Endothelial cell of umbilical vein (primary cell): ENCODE measurements around the gene ANKH. TPM values are rescaled to one million over a fixed set of nuclear protein-coding genes. Genes with fewer than 3 reads are reported as not detected.

Experiments used
- BruUV-seq: library from RNA; stranded (reverse); fragments of 400-500 nt; replicated peaks from 2 replicates; lab custom pipeline; 2021; lab: Mats Ljungman, UMichigan
- CTCF ChIA-PET: fragments of 300-600, 350-600 bp; sonication (Branson Sonifier 250); formaldehyde crosslinking; loops from one replicate; lab custom pipeline; 2021; ENCODE audit warnings: antibody characterized with exemption, inconsistent platforms; lab: Charles Lee
- POLR2A ChIA-PET: fragments of 300-600, 350-600 bp; sonication (Branson Sonifier 250); formaldehyde crosslinking; loops from one replicate; lab custom pipeline; 2021; ENCODE audit warnings: antibody characterized with exemption, inconsistent platforms; lab: Charles Lee
- DNase-seq: peaks from one replicate; pipeline ENCODE4 v3.0.0-alpha.2; 2011; ENCODE audit warnings: low read depth, low spot score
- FAIRE-seq: peaks from 2 replicates; lab custom pipeline; 2011; peaks lifted over from hg19 to GRCh38; lab: Jason Lieb, UNC
- H2AFZ ChIP-seq: 2 replicates; pipeline ENCODE4 v1.6.0; 2012; ENCODE audit warnings: low read depth, low read length, control low read depth, inconsistent platforms
- H3K27ac ChIP-seq: 2 replicates; pipeline ENCODE4 v1.5.1; 2011; ENCODE audit warnings: low read depth, mild to moderate bottlenecking, control low read depth, low read length, moderate library complexity; ENCODE audit not compliant: insufficient read depth
- H3K27me3 ChIP-seq, 2 experiments: 2 replicates each; pipeline versions ENCODE4 v1.6.0 to v1.6.1; 2011; ENCODE audit warnings: low read length in 2 of 2, mixed read lengths in 1 of 2; ENCODE audit not compliant: control insufficient read depth in 2 of 2, insufficient read depth in 2 of 2
- H3K36me3 ChIP-seq, 2 experiments: 2 replicates in 1 of 2; 3 replicates in 1 of 2; pipeline ENCODE4 v1.5.1; 2011; ENCODE audit warnings: low read length in 2 of 2, mild to moderate bottlenecking in 1 of 2, moderate library complexity in 1 of 2; ENCODE audit not compliant: control insufficient read depth in 2 of 2, insufficient read depth in 2 of 2; ENCODE audit errors: extremely low read depth in 1 of 2
- H3K4me1 ChIP-seq: 3 replicates; pipeline ENCODE4 v1.5.1; 2011; ENCODE audit warnings: mild to moderate bottlenecking, low read length; ENCODE audit not compliant: control insufficient read depth, insufficient read depth; ENCODE audit errors: extremely low read depth
- H3K4me2 ChIP-seq: 2 replicates; pipeline ENCODE4 v1.6.1; 2011; ENCODE audit warnings: low read length, control low read depth, mixed read lengths; ENCODE audit not compliant: insufficient read depth
- H3K4me3 ChIP-seq, 3 experiments: fragments of 200-600 bp in 1 of 3; sonication (generic), shearing (Covaris generic) in 1 of 3; replicated peaks in 1 of 3; 2 replicates each; pipeline ENCODE4 v1.5.1; 2011 to 2016; ENCODE audit warnings: control low read depth in 3 of 3, low read length in 3 of 3, mild to moderate bottlenecking in 2 of 3, inconsistent platforms in 1 of 3, low read depth in 1 of 3, moderate library complexity in 1 of 3; ENCODE audit not compliant: insufficient read depth in 1 of 3
- H3K79me2 ChIP-seq: 2 replicates; pipeline ENCODE4 v1.6.0; 2012; ENCODE audit warnings: low read length, inconsistent platforms; ENCODE audit not compliant: control insufficient read depth, insufficient read depth
- H3K9ac ChIP-seq: replicated peaks from 2 replicates; pipeline ENCODE3; 2011; ENCODE audit warnings: low read length, control low read depth; ENCODE audit not compliant: insufficient read depth; ENCODE audit errors: extremely low read depth
- H3K9me1 ChIP-seq: replicated peaks from 3 replicates; pipeline ENCODE4 v1.6.0; 2011; ENCODE audit warnings: mild to moderate bottlenecking, low read length; ENCODE audit not compliant: control insufficient read depth, insufficient read depth; ENCODE audit errors: extremely low read depth
- H3K9me3 ChIP-seq: replicated peaks from 2 replicates; pipeline ENCODE4 v1.5.1; 2012; ENCODE audit warnings: low read length, inconsistent platforms; ENCODE audit not compliant: control insufficient read depth, insufficient read depth
- H4K20me1 ChIP-seq: replicated peaks from 2 replicates; pipeline ENCODE3; 2011; ENCODE audit warnings: mild to moderate bottlenecking, low read length; ENCODE audit not compliant: control insufficient read depth, insufficient read depth; ENCODE audit errors: extremely low read depth
- EZH2 ChIP-seq: IDR thresholded peaks from 2 replicates; pipeline ENCODE4 v1.6.1; 2012; ENCODE audit warnings: borderline replicate concordance, low read depth, mild to moderate bottlenecking, moderate library complexity, low read length, inconsistent platforms; ENCODE audit not compliant: severe bottlenecking
- FOS ChIP-seq: IDR thresholded peaks from 2 replicates; pipeline ENCODE4 v1.6.1; 2011; ENCODE audit warnings: mild to moderate bottlenecking, low read length, moderate library complexity, borderline replicate concordance; ENCODE audit not compliant: insufficient read depth
- JUN ChIP-seq: IDR thresholded peaks from 2 replicates; pipeline ENCODE4 v1.6.1; 2011; ENCODE audit warnings: borderline replicate concordance, low read depth; ENCODE audit not compliant: insufficient read length, insufficient read depth
- MYC ChIP-seq: IDR thresholded peaks from one replicate; pipeline ENCODE4 v1.6.1; 2011; ENCODE audit warnings: mild to moderate bottlenecking, low read depth, low read length
- POLR2A ChIP-seq: IDR thresholded peaks from 2 replicates; pipeline ENCODE4 v1.6.1; 2012; ENCODE audit warnings: low read depth, mild to moderate bottlenecking, control low read depth, low read length
- POLR2AphosphoS5 ChIP-seq: IDR thresholded peaks from 2 replicates; pipeline ENCODE4 v1.6.1; 2012; ENCODE audit warnings: low read depth, mild to moderate bottlenecking, control low read depth, low read length, moderate library complexity; ENCODE audit not compliant: insufficient read depth
- dilution Hi-C: fragments of 300-500 bp; cut with MboI; formaldehyde crosslinking; loops from one replicate; pipeline ENCODE4 v1.15.0; 2019; ENCODE audit warnings: low sequenced_read_pairs; ENCODE audit not compliant: extremely low pct_ligation_motif_present
- intact Hi-C: fragments of 100-400 bp; cut with micrococcal nuclease; formaldehyde crosslinking; loops from one replicate; pipeline ENCODE4 v1.10.0; 2022
- polyA plus RNA-seq, 4 experiments: library from polyadenylated mRNA; depleted of rRNA in 3 of 4; stranded (reverse) in 3 of 4; unstranded in 1 of 4; fragments of >200 nt; gene quantifications; 2 replicates each; pipeline versions ENCODE4 v1.2.1 to v1.2.3, GENCODE V29; 2011 to 2012; ENCODE audit warnings: missing spikeins in 1 of 4
- total RNA-seq: library from RNA; stranded (reverse); gene quantifications from 2 replicates; pipeline ENCODE4 v1.2.3, GENCODE V29; 2021
- TF ChIP-seq, protein P1 (sequence below), 2 donors: IDR thresholded peaks; 1 replicate in 1 of 2; 2 replicates in 1 of 2; pipeline ENCODE4 v1.5.1; 2011; ENCODE audit warnings: low read length in 2 of 2, mild to moderate bottlenecking in 2 of 2, moderate library complexity in 2 of 2, control low read depth in 1 of 2, inconsistent platforms in 1 of 2, low read depth in 1 of 2; ENCODE audit not compliant: insufficient read depth in 1 of 2; ENCODE audit errors: extremely low read depth in 1 of 2
- TF ChIP-seq, protein P2 (sequence below): IDR thresholded peaks from 2 replicates; pipeline ENCODE4 v1.6.1; 2011; ENCODE audit not compliant: insufficient read depth, insufficient read length

Gene ANKH
- total and polyA plus RNA-seq, 2 donors (not counting 3 experiments of a cell fraction or from before 2014, with no cell fraction given) = 12.7 to 31.4 TPM

DNA sequence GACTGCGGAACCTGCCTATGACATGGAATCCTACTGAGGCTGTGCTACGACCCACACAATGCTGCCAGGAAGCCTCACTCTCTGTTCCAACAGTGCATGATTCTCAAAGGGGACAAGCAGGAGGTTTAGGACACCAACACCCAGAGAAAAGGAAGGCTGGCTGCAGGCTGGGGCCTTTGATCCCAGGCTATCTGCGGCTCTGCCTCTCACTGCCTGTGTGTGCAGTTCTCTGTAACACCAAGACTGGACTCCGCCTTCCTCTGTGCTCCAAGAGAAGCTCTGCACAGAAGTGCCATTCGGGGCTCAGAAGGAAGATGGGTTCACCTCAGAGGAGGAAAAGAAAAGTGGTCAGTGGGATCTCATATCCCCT lies 20.5 kb downstream of the ANKH start:
- Histone ChIP-seq H3K4me2 (no peak overlapping the region), H4K20me1 (no peaks in the 10 kb centered on the region), H3K4me3 (no peak overlapping the region), H2AFZ (no peak overlapping the region), H3K79me2 (peaks cover 2% of the 10 kb centered on the region), H3K9me1 (no peaks in the 10 kb centered on the region), H3K36me3 (no peaks in the 10 kb centered on the region), H3K27ac (no peak overlapping the region), H3K27me3 (no peaks in the 10 kb centered on the region), H3K9ac (no peak overlapping the region), H3K9me3 (no peaks in the 10 kb centered on the region), H3K4me1 (no peaks in the 10 kb centered on the region)
- no TSS peak for BruUV-seq
- ChIA-PET POLR2A (no interaction called here), CTCF (interaction anchor here (1.6 kb wide), 1 partner anchor 20 kb away, joined by 4 read pairs; no protein-coding TSS in a partner anchor)
- intact Hi-C loops = no loop called here
- DNase-seq (no peak), FAIRE-seq (no peak)
- no peak for TF ChIP-seq EZH2
- dilution Hi-C loops = no loop called here

DNA sequence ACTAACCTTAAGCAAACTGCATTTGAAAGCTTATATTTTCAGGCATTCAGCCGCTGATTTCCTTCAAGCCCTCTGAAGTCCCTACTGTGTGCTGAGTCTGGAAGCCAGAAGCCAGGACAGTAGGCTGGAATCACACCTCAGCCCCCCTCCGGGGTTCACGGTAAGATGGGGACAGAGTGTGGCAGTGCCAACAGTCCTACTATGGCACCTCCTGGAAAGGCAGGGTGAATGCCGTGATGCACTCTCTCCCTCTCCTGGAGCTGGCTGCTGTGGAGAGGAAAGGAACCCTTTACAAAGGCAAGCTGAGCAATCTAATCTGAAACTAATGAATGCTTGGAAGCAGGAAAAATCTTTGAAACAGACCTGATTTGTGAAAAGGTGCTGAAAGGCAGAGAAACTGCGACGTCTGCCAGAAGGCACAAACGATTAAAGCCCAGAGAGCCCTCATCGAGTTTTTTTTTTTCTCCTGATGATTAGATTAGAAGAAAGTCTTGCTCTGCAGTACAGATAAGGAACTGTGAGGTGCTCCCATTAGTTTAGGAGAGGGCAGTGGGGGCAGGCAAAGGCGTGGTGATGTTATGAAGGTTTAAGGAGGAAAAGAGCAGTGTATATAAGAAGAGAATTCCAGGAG lies 21.0 kb downstream of the ANKH start:
- Histone ChIP-seq H4K20me1 (no peaks in the 10 kb centered on the region), H3K4me2 (no peak overlapping the region), H3K27ac (no peak overlapping the region), H3K36me3 (no peaks in the 10 kb centered on the region), H3K79me2 (peaks cover 2% of the 10 kb centered on the region), H2AFZ (no peak overlapping the region), H3K27me3 (no peaks in the 10 kb centered on the region), H3K9ac (no peak overlapping the region), H3K9me3 (no peaks in the 10 kb centered on the region), H3K4me1 (no peaks in the 10 kb centered on the region), H3K9me1 (no peaks in the 10 kb centered on the region), H3K4me3 (no peak overlapping the region)
- intact Hi-C loops (no loop called here), dilution Hi-C loops (no loop called here)
- no TSS peak for BruUV-seq
- no peak for TF ChIP-seq POLR2AphosphoS5
- no peak for TF ChIP-seq FOS
- no peak for TF ChIP-seq EZH2
- TF ChIP-seq, protein P1, sequence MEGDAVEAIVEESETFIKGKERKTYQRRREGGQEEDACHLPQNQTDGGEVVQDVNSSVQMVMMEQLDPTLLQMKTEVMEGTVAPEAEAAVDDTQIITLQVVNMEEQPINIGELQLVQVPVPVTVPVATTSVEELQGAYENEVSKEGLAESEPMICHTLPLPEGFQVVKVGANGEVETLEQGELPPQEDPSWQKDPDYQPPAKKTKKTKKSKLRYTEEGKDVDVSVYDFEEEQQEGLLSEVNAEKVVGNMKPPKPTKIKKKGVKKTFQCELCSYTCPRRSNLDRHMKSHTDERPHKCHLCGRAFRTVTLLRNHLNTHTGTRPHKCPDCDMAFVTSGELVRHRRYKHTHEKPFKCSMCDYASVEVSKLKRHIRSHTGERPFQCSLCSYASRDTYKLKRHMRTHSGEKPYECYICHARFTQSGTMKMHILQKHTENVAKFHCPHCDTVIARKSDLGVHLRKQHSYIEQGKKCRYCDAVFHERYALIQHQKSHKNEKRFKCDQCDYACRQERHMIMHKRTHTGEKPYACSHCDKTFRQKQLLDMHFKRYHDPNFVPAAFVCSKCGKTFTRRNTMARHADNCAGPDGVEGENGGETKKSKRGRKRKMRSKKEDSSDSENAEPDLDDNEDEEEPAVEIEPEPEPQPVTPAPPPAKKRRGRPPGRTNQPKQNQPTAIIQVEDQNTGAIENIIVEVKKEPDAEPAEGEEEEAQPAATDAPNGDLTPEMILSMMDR (IDR thresholded peaks at IDR 0.05; ENCODE audit: extremely low read depth in 1 of 2, insufficient read depth in 1 of 2, low read depth in 1 of 2, low read length in 2 of 2) = no peak
- no peak for TF ChIP-seq POLR2A
- TF ChIP-seq, protein P2, sequence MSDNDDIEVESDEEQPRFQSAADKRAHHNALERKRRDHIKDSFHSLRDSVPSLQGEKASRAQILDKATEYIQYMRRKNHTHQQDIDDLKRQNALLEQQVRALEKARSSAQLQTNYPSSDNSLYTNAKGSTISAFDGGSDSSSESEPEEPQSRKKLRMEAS = no peak
- TF ChIP-seq JUN = no peak
- no peak for TF ChIP-seq MYC
- ChIA-PET POLR2A (no interaction called here), CTCF (interaction anchor here (1.6 kb wide), 1 partner anchor 20 kb away, joined by 4 read pairs; no protein-coding TSS in a partner anchor)
- FAIRE-seq (no peak), DNase-seq (no peak)
